Measurements from ENCODE around the gene PDE4DIP. TPM values are rescaled to one million over a fixed set of nuclear protein-coding genes. Genes with fewer than 3 reads are reported as not detected.

PDE4DIP gene
- 17.6 and 28.6 TPM in 2 replicates for total RNA-seq

GRCh38 chr1:148844220-148844619, at the start of gene PDE4DIP:
TSS of gene PDE4DIP (plus strand) at chr1:148844428. CDS start at chr1:148844775, 347 bp downstream.

Other genes with a start within 250 kb of the PDE4DIP start
- 20.0 and 36.6 TPM in 2 replicates for gene NBPF14, start 248.4 kb upstream of the PDE4DIP start, total RNA-seq
- 15.0 and 15.6 TPM in 2 replicates for gene NUDT4B, start 95.7 kb upstream of the PDE4DIP start, total RNA-seq

Measured in mesangial cell (primary cell).